Measurements from ENCODE around the gene PSMG3. TPM values are rescaled to one million over a fixed set of nuclear protein-coding genes. Genes with fewer than 3 reads are reported as not detected.

PSMG3 gene
- total and polyA plus RNA-seq, 2 donors (not counting 3 experiments of a cell fraction or from before 2014, with no cell fraction given): 25.5 to 49.7 TPM

DNA sequence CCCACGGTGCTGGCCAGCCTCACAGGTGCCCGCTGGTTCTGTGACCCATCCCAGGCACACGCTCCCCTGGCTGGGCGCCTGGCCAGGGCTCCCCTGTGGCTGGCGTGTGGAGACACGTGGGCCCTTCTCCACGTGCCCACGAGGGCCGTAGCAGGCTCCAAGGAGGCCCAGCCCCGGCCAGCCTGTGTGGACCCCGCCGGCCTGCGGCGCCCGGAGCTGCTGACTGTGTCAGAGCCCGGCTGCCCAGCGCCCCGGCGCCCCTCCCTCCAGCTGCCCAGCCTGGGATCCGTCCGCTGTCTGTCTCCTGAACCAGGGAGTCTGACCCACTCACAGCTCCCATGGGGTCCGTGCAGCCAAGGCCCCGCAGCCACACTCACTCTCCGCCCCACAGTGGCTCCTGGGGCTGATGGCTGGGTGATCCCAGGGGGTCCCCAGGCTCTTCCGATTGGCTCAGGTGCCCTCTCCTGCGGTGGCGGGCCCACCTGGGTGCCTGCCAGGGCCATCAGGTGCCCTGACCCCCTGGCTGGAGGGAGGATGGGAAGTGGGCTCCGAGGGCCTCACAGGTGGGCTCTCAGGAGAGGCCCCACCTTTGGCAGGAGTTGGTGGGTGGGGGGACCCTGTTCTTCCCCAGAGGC lies 23.4 kb downstream of the PSMG3 start:
- H3K36me3 ChIP-seq (ENCODE audit: control insufficient read depth in 2 of 2, extremely low read depth in 1 of 2, insufficient read depth in 2 of 2, low read length in 2 of 2): peaks cover 2 to 11% of the 10 kb centered on the region in 2 experiments
- no peaks in the 10 kb centered on the region for H4K20me1 ChIP-seq (replicated peaks; ENCODE audit: control insufficient read depth, extremely low read depth, insufficient read depth, low read length)
- dilution Hi-C loops (cut with MboI; ENCODE audit: extremely low pct_ligation_motif_present, low sequenced_read_pairs): no loop called here
- H3K9me3 ChIP-seq (replicated peaks; ENCODE audit: control insufficient read depth, insufficient read depth, low read length): no peaks in the 10 kb centered on the region
- H3K27me3 ChIP-seq (ENCODE audit: control insufficient read depth in 2 of 2, insufficient read depth in 2 of 2, low read length in 2 of 2): no peaks in the 10 kb centered on the region
- intact Hi-C loops (cut with micrococcal nuclease): no loop called here
- no peaks in the 10 kb centered on the region for H3K79me2 ChIP-seq (ENCODE audit: control insufficient read depth, insufficient read depth, low read length)
- no peaks in the 10 kb centered on the region for H3K4me1 ChIP-seq (ENCODE audit: control insufficient read depth, extremely low read depth, insufficient read depth, low read length)
- H3K9me1 ChIP-seq (replicated peaks; ENCODE audit: control insufficient read depth, extremely low read depth, insufficient read depth, low read length): no peaks in the 10 kb centered on the region
- no peak for DNase-seq (ENCODE audit: low read depth, low spot score)
- ChIA-PET CTCF (no interaction called here), POLR2A (interaction anchor here (1.1 kb wide), 1 partner anchor 12 kb away, joined by 3 read pairs; no protein-coding TSS in a partner anchor)
- no TSS peak for BruUV-seq (replicated peaks)
- no peak overlapping the region for H3K4me3 ChIP-seq (replicated peaks in 1 of 3; ENCODE audit: insufficient read depth in 1 of 3, low read depth in 1 of 3, low read length in 3 of 3)
- no peak for FAIRE-seq
- H3K27ac ChIP-seq (ENCODE audit: insufficient read depth, low read depth, low read length): no peak overlapping the region
- no peak overlapping the region for H3K4me2 ChIP-seq (ENCODE audit: insufficient read depth, low read length)
- no peak overlapping the region for H3K9ac ChIP-seq (replicated peaks; ENCODE audit: extremely low read depth, insufficient read depth, low read length)
- TF ChIP-seq POLR2A (IDR thresholded peaks at IDR 0.05; ENCODE audit: low read depth, low read length) (no peak), JUN (IDR thresholded peaks at IDR 0.05; ENCODE audit: borderline replicate concordance, insufficient read depth, insufficient read length, low read depth) (no peak), POLR2AphosphoS5 (IDR thresholded peaks at IDR 0.05; ENCODE audit: insufficient read depth, low read depth, low read length) (no peak), EZH2 (IDR thresholded peaks at IDR 0.05; ENCODE audit: borderline replicate concordance, low read depth, low read length, severe bottlenecking) (no peak), FOS (IDR thresholded peaks at IDR 0.05; ENCODE audit: borderline replicate concordance, insufficient read depth, low read length) (no peak), MYC (IDR thresholded peaks at IDR 0.05; ENCODE audit: low read depth, low read length) (no peak), GATA2 (IDR thresholded peaks at IDR 0.05; ENCODE audit: insufficient read depth, insufficient read length, low read depth, low read length) (no peak)
- TF ChIP-seq, protein P1, sequence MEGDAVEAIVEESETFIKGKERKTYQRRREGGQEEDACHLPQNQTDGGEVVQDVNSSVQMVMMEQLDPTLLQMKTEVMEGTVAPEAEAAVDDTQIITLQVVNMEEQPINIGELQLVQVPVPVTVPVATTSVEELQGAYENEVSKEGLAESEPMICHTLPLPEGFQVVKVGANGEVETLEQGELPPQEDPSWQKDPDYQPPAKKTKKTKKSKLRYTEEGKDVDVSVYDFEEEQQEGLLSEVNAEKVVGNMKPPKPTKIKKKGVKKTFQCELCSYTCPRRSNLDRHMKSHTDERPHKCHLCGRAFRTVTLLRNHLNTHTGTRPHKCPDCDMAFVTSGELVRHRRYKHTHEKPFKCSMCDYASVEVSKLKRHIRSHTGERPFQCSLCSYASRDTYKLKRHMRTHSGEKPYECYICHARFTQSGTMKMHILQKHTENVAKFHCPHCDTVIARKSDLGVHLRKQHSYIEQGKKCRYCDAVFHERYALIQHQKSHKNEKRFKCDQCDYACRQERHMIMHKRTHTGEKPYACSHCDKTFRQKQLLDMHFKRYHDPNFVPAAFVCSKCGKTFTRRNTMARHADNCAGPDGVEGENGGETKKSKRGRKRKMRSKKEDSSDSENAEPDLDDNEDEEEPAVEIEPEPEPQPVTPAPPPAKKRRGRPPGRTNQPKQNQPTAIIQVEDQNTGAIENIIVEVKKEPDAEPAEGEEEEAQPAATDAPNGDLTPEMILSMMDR (IDR thresholded peaks at IDR 0.05; ENCODE audit: extremely low read depth in 1 of 2, insufficient read depth in 1 of 2, low read depth in 1 of 2, low read length in 2 of 2): no peak
- TF ChIP-seq, protein P2, sequence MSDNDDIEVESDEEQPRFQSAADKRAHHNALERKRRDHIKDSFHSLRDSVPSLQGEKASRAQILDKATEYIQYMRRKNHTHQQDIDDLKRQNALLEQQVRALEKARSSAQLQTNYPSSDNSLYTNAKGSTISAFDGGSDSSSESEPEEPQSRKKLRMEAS (IDR thresholded peaks at IDR 0.05; ENCODE audit: insufficient read depth, insufficient read length): no peak
- no peak overlapping the region for H2AFZ ChIP-seq (ENCODE audit: low read depth, low read length)
